Hepatocyte (in vitro differentiated cells): ENCODE results near the gene UBTD1.

Experiments used
- EZH2 ChIP-seq: fragments of 200-600 bp; sonication (generic); IDR thresholded peaks from 2 replicates; pipeline ENCODE4 v1.6.1; 2016; ENCODE audit warnings: antibody characterized with exemption, mild to moderate bottlenecking, borderline replicate concordance
- EZH2phosphoT487 ChIP-seq: fragments of 200-600 bp; sonication (generic); IDR thresholded peaks from one replicate; pipeline ENCODE4 v1.6.1; 2018; ENCODE audit warnings: antibody characterized with exemption, mild to moderate bottlenecking, low read depth, moderate library complexity; ENCODE audit not compliant: unreplicated experiment, severe bottlenecking
- TF ChIP-seq, protein P1 (sequence below): fragments of 200-600 bp; sonication (generic); IDR thresholded peaks from 2 replicates; pipeline ENCODE4 v1.5.1; 2016; ENCODE audit warnings: antibody characterized with exemption, mild to moderate bottlenecking; ENCODE audit not compliant: poor library complexity

DNA sequence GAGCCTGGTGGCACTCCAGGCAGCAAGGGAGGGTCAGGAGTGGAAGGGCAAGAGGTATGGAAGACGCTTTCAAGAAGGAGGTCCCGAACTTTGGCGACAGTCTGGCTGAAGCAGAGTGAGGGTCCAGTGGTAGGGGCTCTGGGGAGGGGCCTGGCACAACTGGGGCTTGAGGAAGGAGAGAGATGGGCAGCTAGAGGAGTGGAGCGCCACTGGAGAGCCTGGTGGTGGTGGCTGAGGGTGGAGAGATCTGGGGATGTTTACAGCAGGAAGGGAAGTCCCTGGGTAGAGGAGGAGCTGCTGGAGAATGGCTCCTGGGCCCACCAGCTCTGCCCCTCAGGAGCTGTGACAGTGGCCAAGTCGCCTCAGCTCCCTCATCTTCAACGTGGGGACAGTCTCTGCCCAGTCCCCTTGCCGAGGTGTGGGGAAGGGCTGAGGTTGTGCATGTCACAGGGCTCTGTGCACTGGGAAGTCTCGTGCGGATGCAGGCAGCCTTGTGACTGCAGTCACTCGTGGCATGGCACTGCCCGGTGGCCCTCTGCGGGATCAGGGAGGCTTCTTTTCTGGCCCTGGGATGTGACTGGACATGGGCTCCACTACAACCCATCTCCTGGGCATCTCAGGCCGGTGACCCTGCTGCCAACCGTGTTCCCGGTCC is 18.5 kb downstream of the UBTD1 start:
- TF ChIP-seq, protein P1, sequence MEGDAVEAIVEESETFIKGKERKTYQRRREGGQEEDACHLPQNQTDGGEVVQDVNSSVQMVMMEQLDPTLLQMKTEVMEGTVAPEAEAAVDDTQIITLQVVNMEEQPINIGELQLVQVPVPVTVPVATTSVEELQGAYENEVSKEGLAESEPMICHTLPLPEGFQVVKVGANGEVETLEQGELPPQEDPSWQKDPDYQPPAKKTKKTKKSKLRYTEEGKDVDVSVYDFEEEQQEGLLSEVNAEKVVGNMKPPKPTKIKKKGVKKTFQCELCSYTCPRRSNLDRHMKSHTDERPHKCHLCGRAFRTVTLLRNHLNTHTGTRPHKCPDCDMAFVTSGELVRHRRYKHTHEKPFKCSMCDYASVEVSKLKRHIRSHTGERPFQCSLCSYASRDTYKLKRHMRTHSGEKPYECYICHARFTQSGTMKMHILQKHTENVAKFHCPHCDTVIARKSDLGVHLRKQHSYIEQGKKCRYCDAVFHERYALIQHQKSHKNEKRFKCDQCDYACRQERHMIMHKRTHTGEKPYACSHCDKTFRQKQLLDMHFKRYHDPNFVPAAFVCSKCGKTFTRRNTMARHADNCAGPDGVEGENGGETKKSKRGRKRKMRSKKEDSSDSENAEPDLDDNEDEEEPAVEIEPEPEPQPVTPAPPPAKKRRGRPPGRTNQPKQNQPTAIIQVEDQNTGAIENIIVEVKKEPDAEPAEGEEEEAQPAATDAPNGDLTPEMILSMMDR: no peak
- TF ChIP-seq EZH2 (no peak), EZH2phosphoT487 (no peak)
